ENCODE data around the gene TMEM164. TPM values are rescaled to one million over a fixed set of nuclear protein-coding genes. Genes with fewer than 3 reads are reported as not detected.

Gene TMEM164
- total RNA-seq, 1 donor from 2014 or later: 6.9 TPM

DNA sequence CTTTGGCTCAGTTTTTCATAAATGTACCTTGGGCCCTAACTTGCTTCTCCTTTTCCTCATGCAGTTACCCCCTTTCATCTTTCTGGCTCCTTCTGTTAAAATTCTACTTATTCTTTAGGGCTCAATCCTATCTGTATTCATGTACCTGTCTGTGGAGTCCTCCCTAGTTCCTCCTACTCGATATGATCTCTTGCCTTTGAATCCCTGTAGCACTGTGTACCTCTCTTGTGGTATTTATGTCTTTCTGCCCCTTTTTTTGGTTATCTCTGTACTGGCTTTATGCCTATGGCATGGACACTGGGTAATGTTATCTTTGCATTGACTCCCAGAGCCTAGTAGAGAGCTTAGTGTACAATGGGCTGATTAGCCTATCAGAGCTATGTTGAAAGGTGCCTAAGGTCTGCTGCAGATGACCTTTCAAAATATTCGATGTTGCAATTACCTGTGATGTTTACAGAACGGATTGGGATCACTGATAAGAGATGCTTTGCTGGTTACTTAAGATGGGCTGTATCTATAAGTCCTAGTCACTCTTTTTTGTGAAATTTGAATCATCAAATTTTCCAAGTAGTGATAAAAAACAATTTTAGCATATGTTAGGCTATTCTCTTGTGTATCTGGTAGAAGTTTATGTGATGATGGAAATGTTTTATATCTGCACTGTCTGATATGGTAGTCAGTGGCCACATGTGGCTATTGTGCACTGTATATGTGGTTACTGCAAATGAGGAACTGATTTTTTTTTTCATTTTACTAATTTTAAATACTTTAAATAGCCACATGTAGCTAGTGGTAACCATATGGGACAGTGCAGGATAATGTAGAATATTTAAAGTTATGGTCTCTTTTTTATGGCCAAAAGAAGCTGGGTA, 33.5 kb downstream of the TMEM164 start:
- FAIRE-seq (no peak), DNase-seq (ENCODE audit: low spot score in 2 of 2) (no peak)

DNA sequence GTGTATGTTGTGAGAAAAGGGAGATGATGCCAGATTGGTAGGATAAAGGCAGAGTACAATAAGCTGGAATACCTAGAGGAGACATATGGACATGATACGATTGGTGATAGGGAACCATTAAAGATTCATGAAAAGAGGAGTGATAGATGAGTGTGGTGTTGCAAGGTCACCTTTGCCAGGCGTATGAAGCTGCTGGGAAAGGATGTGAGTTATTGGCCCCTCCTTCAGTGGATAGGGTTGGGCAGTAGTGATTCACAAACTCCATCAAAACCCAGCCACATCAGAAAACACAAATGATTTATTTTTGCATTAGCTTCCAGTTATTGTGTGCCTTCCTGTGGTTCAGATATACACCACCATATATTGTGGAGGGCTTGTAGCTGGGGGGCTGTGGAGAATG, 34.3 kb downstream of the TMEM164 start:
- DNase-seq (ENCODE audit: low spot score in 2 of 2): no peak
- FAIRE-seq: no peak

DNA sequence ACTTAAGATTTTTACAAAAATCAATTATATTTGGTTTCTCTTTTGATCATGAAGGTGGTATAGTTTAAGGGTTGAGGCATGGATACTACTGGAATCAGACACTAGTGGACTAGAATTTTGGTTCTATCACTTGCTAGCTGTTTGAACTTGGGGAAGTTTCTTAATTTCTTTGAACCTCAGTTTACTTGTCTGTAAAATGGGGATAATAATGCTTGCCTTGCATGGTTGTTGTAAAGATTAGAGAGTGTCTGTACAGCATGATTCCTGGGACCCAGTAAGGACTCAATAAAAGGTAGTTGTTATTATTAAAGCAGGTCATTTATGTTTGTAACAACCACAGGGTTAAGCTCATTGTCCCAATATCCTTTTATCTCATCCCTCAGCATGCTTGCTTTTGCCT, 36.0 kb downstream of the TMEM164 start:
- no peak for FAIRE-seq
- no peak for DNase-seq (ENCODE audit: low spot score in 2 of 2)

DNA sequence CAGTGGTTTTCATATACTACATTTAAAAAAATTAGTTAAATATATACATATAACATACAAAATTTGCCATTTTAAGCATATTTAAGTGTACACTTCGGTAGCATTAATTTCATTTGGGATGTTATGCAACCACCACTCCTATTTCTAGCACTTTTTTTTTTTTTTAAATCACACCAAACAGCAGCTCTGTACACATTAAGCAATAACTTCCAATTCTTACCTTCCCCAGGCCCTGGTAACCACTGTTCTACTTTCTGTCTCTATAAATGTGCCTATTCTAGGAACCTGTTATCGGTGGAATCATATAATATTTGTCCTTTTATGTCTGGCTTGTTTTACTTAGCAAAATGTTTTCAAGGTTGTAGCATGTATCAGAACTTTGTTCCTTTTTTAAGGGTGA, 39.1 kb downstream of the TMEM164 start:
- FAIRE-seq (no peak), DNase-seq (ENCODE audit: low spot score in 2 of 2) (no peak)

DNA sequence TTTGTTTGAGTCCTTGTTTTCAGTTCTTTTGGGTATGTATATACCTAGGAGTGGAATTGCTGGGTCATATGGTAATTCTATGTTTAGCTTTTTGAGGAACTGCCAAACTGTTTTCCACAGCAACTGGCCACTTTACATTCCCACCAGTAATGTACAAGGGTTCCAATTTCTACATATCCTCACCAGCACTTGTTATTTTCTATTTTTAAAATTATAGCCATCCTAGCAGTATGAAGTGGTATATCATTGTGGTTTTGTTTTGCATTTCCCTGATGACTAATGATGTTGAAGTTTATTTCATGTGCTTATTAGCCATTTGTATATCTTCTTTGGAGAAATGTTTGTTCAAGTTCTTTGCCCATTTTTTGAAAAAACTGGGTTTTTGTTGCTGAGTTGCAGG, 39.6 kb downstream of the TMEM164 start:
- FAIRE-seq (no peak), DNase-seq (ENCODE audit: low spot score in 2 of 2) (no peak)

DNA sequence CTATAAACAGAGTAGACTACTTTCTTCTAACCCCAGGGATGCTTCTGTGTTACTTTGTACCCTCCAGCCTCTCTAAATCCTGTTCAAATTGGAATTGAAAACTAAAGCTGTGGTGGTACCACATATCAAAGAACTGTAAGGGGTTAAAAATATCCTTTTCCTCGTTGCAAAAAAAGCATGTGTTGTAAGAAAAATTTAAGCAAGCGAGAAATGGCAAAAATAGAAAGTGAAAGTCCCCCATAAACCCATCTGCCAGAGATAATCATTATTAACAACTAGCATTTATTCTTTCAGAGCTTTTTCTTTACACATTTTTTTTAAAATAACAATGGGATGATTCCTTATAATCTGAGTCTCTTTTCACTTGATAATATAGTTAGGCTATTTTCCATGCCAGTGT, 40.6 kb downstream of the TMEM164 start:
- no peak for DNase-seq (ENCODE audit: low spot score in 2 of 2)
- FAIRE-seq: no peak

DNA sequence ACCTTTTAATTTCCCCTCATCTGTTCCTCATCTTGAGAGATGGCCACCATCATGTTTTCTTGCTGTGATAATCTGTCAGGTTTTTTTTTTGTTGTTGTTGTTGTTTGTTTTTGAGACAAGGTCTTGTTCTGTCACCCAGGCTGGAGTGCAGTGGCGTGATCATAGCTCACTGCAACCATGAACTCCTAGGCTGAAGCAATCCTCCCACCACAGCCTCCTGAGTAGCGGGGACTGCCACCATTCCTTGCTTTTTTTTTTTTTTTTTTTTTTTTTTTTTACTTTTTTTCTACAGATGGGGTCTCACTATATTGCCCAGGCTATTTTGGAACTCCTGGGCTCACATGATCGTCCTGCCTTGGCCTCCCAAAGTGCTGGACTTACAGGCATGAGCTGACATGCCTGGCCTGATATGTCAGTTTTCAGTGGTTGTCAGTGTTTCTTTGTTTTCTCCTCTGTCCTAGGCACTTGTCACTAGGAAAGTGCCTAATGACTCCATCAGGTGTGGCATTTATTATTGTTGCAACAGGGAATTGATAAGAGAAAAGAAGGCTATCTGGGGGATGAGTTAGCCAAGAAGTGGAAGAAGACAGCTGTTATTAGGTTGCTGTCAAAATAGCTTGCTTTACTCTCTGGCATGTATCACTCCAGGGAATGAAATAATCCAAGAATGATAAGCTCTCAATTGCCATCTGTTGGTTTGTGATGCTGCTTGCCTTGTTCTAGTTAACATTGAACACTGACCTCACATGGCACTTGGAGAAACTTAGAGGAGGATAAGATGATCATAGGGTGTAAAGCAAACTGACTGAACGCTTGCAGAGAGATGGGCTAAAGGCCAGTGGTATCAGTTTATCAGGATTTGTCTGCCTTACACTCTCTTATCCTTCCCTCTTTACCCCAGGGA, 41.7 kb downstream of the TMEM164 start:
- DNase-seq (ENCODE audit: low spot score in 2 of 2): no peak
- no peak for FAIRE-seq

DNA sequence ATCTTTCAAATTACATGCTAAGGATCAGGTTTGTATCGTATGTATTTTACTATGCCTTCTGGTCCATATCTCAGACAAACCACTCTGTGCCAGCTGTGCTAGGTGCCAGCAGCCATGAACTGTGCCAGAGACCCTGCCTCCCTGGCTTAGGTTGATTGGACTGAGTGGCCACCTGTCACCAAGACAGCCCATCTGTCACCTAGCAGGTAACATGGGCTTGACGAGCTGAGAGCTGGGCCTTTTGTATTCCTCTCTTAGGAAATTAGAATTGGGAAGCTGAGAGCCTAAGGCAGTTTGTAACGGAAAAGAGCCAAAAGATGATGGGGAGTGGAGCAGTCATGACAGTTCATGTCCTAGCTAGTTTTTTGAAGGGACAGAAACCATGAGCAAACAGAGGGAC, 42.5 kb downstream of the TMEM164 start:
- no peak for FAIRE-seq

DNA sequence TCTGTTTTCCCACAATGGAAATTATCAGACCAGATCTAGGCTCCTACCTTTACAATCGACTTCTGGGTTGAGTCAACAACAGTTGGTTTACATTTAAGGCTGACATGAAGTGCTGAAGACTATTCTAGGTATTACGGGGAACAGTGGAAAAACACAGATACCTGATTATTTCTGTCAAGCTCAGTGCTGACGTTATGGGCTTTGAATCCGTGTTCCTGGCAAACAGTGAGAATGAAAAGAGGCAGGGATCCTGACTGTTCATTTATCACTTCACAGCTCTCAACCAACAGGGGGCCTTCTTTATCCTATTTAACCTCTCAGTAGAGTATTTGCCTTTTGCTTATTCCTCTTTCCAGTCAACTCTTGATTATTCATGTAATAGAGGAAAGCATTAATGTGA, 43.1 kb downstream of the TMEM164 start:
- no peak for DNase-seq (ENCODE audit: low spot score in 2 of 2)
- FAIRE-seq: no peak

More for the DNA sequence above, 42.5 kb downstream of the TMEM164 start:
- DNase-seq (ENCODE audit: low spot score in 2 of 2): no peak

DNA sequence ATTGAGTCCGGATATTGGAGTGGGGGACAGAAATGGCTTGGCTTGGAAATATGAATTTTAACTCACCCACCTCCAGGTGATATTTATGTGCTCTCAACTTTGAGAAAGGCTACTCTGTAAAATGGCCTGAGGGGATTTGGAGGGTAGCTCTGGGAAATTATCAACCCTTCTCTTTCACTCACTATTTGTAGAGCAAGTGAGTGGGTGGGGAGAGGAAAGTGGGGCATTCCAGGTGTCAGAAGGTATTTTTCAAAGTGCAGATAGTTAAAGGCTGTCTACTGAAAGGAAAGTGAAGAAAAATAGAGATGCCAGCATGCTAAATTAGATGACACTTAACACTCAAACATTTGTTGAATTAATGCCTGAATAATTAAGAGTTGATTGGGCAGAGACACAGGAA, 44.1 kb downstream of the TMEM164 start:
- no peak for FAIRE-seq
- DNase-seq (ENCODE audit: low spot score in 2 of 2): no peak

DNA sequence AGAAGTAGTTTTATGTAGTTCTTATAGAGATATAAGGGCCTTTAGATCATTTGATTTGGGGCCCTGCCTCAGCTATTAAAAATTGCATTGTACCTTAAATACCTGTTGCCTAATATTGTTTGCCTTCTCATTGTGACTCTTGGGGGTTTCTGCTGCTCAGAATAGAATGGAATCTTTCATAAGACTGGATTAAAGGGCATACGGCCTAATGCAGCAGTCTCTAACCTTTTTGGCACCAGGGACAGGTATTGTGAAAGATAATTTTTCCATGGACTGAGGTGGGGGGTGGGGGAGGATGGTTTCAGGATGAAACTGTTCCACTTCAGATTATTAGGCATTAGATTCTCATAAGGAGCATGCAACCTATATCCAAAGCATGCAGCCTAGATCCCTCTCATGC, 46.2 kb downstream of the TMEM164 start:
- FAIRE-seq (no peak), DNase-seq (ENCODE audit: low spot score in 2 of 2) (no peak)

DNA sequence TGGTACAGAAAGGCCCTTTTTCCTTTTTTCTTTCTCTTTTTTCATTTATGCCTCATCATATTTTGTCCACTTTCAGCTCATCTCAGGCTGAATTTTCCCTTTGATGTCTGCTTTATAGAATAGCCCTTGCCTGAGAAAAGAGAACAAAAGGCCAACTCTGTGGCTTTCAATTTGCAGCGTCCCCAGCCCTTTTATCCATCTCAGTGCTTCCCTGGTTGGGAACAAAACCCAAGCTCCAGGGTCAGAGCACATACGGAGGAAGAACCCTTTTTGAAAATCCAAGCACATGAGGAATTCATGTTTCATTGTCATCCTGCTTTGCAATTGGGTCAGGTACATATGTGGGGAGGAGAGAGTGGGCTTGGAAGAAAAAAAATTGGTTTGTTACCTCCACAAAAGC, 47.5 kb downstream of the TMEM164 start:
- DNase-seq (ENCODE audit: low spot score in 2 of 2) (no peak), FAIRE-seq (no peak)

DNA sequence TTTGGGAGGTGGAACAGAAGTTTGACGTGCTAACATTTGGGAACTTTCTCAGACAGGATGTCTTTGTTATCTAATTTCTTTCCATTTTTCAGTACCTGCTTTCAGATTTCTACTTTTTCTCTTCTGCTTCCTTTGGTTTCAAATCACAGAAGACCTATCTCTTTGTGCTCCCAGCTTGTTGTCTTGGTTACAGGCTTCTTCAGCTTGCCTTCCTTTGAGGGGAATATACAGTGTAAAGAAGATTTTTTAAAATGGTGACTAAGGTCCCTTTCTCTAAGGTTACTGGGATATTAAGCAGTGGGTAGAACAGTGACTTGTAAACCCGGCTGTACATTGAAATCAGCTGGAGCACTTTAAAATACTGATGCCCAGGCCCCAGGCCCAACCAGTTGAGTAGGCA, 48.0 kb downstream of the TMEM164 start:
- DNase-seq (ENCODE audit: low spot score in 2 of 2): no peak
- FAIRE-seq: no peak

DNA sequence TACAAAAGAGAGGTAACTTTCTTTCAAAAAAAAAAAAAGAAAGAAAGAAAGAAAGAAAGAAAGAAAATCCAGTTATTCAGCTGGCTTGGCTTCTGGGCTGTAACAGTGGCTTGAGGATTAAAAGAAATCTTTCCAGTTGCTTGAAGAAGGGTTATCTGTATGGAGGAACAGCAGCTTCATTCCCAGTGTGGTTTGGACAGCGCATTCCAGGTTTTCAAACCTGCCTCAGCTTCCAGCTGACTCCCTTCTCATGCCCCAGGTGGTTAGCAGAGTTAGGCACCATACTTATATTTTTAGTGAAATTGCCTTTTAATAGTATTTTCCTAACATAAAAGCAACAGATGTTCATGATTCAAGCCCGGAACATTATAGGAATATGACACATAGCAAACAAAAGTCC, 48.6 kb downstream of the TMEM164 start:
- DNase-seq (ENCODE audit: low spot score in 2 of 2): no peak
- no peak for FAIRE-seq

DNA sequence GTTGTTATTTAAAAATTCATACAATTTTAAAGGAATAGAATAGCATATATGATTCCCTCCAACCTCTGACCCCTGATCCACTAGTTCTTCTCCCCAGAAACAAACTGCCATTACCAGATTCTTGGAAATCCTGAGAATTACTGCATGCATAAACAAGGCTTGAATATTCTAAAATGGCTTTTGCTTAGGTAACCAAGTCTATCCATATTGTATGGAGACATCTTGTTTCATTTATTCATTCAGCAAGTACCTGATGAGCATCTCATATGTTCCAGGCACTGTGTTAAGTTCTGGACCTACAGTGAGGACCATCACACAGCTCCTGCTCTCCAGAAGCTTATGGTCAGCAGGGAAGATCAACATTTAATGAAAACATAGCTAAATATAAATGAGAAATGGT, 49.4 kb downstream of the TMEM164 start:
- no peak for DNase-seq (ENCODE audit: low spot score in 2 of 2)
- no peak for FAIRE-seq

DNA sequence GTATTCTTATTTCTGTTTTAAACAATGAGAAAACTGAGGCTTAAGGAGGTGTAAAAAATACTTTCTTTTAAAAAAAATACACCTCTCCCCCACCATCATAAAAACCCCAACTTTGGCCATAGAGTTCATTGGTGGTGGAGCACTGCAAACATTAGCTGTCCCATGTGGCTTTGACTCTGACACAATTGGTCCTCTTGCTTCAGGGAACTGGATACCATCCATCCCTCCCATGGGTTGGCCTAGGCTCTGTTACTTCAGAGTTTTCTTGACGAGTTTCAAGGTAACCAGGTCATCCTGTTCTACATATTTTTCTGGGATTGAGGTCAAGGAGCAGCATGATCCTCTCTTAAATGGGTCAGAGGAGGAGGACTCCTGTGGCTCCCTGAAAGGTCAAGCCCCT, 50.5 kb downstream of the TMEM164 start:
- FAIRE-seq (no peak), DNase-seq (ENCODE audit: low spot score in 2 of 2) (no peak)

DNA sequence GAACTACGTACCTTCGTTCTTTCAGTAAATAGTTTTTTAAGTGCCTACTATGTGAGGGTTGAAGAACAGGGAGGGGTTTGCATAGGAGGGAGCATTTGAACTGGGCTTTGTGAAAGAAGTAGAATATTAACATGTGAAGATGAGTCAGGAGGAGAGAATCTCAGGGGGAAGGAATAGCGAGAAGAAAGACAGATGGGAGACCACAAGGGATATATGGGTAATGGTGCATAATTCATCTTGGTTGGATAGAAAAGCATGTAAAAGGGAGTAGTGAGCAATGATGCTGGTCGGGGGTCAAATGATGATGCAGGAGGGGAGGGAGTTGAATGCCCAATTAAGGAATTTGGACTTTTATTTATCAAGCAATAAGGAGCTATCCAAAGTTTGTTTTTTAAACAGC, 52.7 kb downstream of the TMEM164 start:
- no peak for DNase-seq (ENCODE audit: low spot score in 2 of 2)
- no peak for FAIRE-seq

DNA sequence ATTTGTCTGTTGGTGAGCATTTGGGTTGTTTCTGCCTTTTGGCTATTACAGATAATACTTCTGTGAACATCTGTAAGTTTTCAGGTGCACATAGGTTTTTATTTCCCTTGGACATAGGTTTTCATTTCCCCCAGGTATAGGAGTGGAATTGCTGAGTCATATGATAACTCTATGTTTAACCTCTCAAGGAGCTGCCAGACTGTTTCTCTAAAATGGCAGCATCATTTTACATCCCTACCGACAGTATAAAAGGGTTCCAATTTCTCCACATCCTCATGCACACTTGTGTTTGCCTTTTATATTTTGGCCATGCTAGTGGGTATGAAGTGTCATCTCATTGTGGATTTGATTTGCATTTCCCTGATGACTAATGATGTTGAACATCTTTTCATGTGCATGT, 53.5 kb downstream of the TMEM164 start:
- DNase-seq (ENCODE audit: low spot score in 2 of 2) (no peak), FAIRE-seq (no peak)

DNA sequence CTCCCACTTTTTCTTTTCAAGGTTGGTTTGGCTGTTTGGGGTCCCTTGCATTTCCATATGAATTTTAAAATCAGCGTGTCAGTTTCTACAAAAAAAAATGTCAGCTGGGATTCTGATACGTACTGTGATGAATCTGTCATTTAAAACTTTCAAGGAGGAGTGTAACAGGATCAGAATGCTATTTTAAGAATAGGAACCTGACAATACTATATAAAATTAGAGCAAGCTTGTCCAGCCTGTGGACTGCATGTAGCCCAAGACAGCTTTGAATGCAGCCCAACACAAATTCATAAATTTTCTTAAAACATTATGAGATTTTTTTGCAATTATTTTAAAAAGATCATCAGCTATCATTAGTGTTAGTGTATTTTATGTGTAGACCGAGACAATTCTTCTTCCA, 56.5 kb downstream of the TMEM164 start:
- FAIRE-seq (no peak), DNase-seq (ENCODE audit: low spot score in 2 of 2) (no peak)

DNA sequence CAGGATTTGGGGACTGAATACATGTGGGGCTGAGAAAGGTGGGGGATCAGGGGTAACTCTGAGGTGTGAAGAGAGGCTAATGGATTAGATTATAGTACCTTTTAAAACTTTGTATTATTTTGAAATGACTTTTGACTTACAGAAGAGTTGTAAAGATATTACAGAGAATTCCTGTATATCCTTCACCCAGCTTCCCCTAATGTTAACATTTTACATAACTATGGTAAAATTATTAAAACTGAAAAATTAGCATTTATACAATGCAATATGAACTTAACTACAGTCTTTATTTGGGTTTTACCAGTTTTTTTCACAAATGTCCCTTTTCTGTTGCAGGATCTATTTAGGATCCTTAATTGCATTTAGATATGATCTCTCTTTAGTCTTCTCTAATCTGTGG, 57.4 kb downstream of the TMEM164 start:
- FAIRE-seq (no peak), DNase-seq (ENCODE audit: low spot score in 2 of 2) (no peak)

DNA sequence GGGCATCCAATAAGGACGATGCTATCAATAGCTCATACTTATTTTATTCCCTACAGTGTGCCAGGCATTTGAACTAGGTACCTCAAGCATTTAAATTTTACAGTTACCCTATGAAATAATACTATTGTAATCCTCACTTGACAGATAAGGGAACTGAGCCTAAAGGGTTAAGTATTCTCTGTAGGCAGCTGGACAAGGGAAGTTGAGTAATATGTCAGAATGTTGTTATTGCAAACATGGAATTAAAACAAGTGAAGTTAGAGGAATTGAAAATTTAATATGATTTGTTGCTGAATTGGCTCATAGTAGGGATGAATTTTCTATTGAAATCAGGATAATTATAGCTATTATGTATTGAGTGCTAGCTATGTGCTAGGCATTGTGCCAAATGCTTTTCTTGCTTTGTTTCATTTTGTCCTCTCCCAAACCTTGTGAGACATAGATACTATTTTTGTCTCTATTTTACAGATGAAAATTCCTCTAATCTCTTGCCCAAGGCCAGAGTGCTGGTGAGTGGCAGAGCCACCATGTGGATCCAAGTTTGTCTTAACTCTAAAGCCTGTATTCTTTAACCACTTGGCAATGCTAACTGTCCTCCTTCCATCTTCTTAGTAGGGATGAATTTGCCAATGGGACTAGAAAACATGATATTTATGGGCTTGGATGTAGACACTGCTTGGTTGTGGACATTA, 58.1 kb downstream of the TMEM164 start:
- FAIRE-seq (no peak), DNase-seq (ENCODE audit: low spot score in 2 of 2) (no peak)

All from frontal cortex (tissue), 4 donors.